ENCODE results near the gene EIF2AK3. TPM values are rescaled to one million over a fixed set of nuclear protein-coding genes. Genes with fewer than 3 reads are reported as not detected.

The EIF2AK3 gene
- total RNA-seq, 1 experiment from 2014 or later: 26.8 TPM

DNA sequence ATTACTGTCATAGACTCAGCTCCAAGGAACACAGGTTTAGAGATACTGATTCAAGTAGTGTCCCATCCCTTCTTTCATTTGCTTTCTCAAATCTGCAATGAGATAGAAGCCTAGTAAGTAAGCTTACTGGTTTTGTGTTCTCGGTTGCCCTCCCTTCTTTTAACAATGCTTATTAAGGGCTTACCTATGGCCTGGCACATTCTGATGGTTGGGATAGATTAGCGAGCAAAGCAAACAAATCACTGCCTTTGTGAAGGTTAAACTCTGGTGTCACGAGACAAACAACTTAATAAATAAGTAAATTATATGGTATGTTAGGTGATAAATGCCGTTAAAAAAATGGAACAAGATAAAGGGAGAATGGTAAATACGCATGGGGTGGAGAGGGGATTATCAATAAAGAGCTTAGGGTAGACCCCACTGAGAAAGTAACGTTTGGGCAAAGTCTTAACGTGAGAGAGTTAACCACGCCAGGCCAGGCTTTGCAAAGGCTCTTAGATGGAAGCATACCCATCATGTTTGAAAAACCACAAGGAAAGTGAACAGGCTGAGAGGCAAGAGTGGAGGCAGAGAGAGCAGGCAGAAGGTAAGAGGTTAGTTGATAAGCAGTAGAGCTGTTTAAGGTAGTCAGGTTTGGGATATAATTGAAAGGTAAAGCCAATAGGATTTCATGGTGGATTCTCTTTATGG is 31.0 kb downstream of the EIF2AK3 start:
- Histone ChIP-seq H3K27me3 (replicated peaks; ENCODE audit: control insufficient read depth, insufficient read depth, low read length) (no peaks in the 10 kb centered on the region), H3K4me3 (ENCODE audit: low read depth, low read length) (no peak overlapping the region), H3K4me1 (peaks cover 32% of the 10 kb centered on the region), H3K9me3 (no peaks in the 10 kb centered on the region), H3K36me3 (ENCODE audit: control insufficient read depth, insufficient read depth, low read length) (no peaks in the 10 kb centered on the region; the same call in none of the 2 replicates)
- DNase-seq: no peak
- H3K4me3 Mint-ChIP-seq (ENCODE audit: unreplicated experiment): no peak overlapping the region
- H3K4me1 Mint-ChIP-seq (ENCODE audit: low read depth, unreplicated experiment): peaks cover 13% of the 10 kb centered on the region
- TF ChIP-seq, protein P1, sequence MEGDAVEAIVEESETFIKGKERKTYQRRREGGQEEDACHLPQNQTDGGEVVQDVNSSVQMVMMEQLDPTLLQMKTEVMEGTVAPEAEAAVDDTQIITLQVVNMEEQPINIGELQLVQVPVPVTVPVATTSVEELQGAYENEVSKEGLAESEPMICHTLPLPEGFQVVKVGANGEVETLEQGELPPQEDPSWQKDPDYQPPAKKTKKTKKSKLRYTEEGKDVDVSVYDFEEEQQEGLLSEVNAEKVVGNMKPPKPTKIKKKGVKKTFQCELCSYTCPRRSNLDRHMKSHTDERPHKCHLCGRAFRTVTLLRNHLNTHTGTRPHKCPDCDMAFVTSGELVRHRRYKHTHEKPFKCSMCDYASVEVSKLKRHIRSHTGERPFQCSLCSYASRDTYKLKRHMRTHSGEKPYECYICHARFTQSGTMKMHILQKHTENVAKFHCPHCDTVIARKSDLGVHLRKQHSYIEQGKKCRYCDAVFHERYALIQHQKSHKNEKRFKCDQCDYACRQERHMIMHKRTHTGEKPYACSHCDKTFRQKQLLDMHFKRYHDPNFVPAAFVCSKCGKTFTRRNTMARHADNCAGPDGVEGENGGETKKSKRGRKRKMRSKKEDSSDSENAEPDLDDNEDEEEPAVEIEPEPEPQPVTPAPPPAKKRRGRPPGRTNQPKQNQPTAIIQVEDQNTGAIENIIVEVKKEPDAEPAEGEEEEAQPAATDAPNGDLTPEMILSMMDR (IDR thresholded peaks at IDR 0.05; ENCODE audit: insufficient read depth in 1 of 2, low read depth in 1 of 2, low read length in 1 of 2, severe bottlenecking in 1 of 2, unreplicated experiment in 1 of 2): no peak
- no TSS peak for BruUV-seq (replicated peaks)
- ChIA-PET POLR2A (interaction anchor here (0.8 kb wide), 1 partner anchor 55 kb away, joined by 3 read pairs; no protein-coding TSS in a partner anchor), CTCF (interaction anchor here (0.6 to 1.0 kb wide), 2 partner anchors 10 to 75 kb away, joined by 3 to 4 read pairs; no protein-coding TSS in a partner anchor)
- H3K27ac Mint-ChIP-seq (ENCODE audit: unreplicated experiment): no peak overlapping the region
- H3K9me3 Mint-ChIP-seq (ENCODE audit: unreplicated experiment): no peaks in the 10 kb centered on the region
- intact Hi-C loops (cut with micrococcal nuclease; ENCODE audit: unreplicated experiment): loop anchor here (1.0 kb wide), 1 partner anchor 73 kb away; no protein-coding TSS in a partner anchor
- H3K36me3 Mint-ChIP-seq (ENCODE audit: insufficient read depth, unreplicated experiment): peaks cover 36% of the 10 kb centered on the region
- H3K27me3 Mint-ChIP-seq (ENCODE audit: insufficient read depth, unreplicated experiment): no peaks in the 10 kb centered on the region

DNA sequence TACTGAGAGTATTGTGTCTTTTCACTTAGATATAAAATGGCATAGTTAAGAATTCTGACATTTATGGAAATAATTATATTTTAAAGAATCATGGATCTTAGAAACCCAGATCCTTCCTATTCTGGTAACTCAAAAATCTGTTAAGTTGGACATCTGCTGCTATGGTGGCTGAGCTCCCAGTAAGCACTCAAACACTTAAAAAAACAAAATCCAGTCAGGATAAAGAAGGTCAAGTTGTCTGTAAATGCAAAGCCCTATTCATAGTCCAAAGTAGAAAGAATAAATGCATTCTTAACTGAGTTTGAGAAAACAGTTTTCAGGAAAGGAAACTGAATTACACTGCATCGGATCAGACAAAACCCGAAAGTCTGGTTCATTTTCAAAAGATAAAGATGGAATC is 35.6 kb downstream of the EIF2AK3 start:
- Histone ChIP-seq H3K4me1 (peaks cover 16% of the 10 kb centered on the region), H3K27me3 (replicated peaks; ENCODE audit: control insufficient read depth, insufficient read depth, low read length) (no peaks in the 10 kb centered on the region), H3K9me3 (no peaks in the 10 kb centered on the region), H3K36me3 (ENCODE audit: control insufficient read depth, insufficient read depth, low read length) (no peaks in the 10 kb centered on the region; the same call in none of the 2 replicates), H3K4me3 (ENCODE audit: low read depth, low read length) (no peak overlapping the region)
- ChIA-PET CTCF (interaction anchor here (0.7 to 1.4 kb wide), 7 partner anchors 8 to 81 kb away, joined by 3 to 17 read pairs (median 3); no protein-coding TSS in a partner anchor), POLR2A (no interaction called here)
- H3K4me3 Mint-ChIP-seq (ENCODE audit: unreplicated experiment): no peak overlapping the region
- intact Hi-C loops (cut with micrococcal nuclease; ENCODE audit: unreplicated experiment): loop anchor here (1.0 to 5.0 kb wide), 3 partner anchors 36 to 171 kb away; partner anchors contain the start of gene EIF2AK3
- H3K9me3 Mint-ChIP-seq (ENCODE audit: unreplicated experiment): no peaks in the 10 kb centered on the region
- H3K27ac Mint-ChIP-seq (ENCODE audit: unreplicated experiment): no peak overlapping the region
- no peak for DNase-seq
- H3K27me3 Mint-ChIP-seq (ENCODE audit: insufficient read depth, unreplicated experiment): no peaks in the 10 kb centered on the region
- no TSS peak for BruUV-seq (replicated peaks)
- peaks cover 6% of the 10 kb centered on the region for H3K4me1 Mint-ChIP-seq (ENCODE audit: low read depth, unreplicated experiment)
- peaks cover 64% of the 10 kb centered on the region for H3K36me3 Mint-ChIP-seq (ENCODE audit: insufficient read depth, unreplicated experiment)
- TF ChIP-seq, protein P1 (IDR thresholded peaks at IDR 0.05; ENCODE audit: insufficient read depth in 1 of 2, low read depth in 1 of 2, low read length in 1 of 2, severe bottlenecking in 1 of 2, unreplicated experiment in 1 of 2): no peak

DNA sequence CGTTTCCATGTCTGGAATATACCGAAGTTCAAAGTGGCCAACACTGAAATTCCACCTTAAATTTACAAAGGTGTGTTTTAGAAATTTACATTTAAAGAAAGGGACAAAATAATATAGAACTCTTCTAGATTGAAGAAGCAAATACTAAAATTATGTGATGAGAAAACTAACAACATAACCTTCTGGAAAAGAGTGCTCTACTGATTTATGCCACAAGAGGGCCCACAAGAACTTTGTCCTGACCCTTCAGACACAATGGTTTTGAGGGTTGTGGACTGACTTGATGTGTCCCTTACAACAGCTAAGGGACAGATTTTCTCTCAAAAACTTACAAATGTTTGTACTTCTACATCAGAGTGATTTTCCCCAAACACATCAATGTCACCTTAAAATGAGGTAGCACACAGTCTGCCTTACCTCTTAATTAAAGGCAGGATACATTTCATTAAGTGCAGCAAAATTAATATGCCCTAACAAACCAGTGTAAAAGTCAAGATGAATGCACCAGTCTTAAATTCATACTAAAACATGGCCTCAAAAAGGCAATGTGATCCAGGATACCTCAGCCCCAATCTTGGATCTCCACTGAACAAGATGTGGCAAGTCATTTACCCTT is 36.2 kb downstream of the EIF2AK3 start:
- H3K4me1 Mint-ChIP-seq (ENCODE audit: low read depth, unreplicated experiment): no peaks in the 10 kb centered on the region
- TF ChIP-seq, protein P1 (IDR thresholded peaks at IDR 0.05; ENCODE audit: insufficient read depth in 1 of 2, low read depth in 1 of 2, low read length in 1 of 2, severe bottlenecking in 1 of 2, unreplicated experiment in 1 of 2): peak; percentile 76 to 78
- POLR2A ChIA-PET: no interaction called here
- CTCF ChIA-PET: interaction anchor here (0.6 to 1.4 kb wide), 8 partner anchors 9 to 82 kb away, joined by 3 to 17 read pairs (median 3); no protein-coding TSS in a partner anchor
- no peak overlapping the region for H3K27ac Mint-ChIP-seq (ENCODE audit: unreplicated experiment)
- no TSS peak for BruUV-seq (replicated peaks)
- Histone ChIP-seq H3K27me3 (replicated peaks; ENCODE audit: control insufficient read depth, insufficient read depth, low read length) (no peaks in the 10 kb centered on the region), H3K4me3 (ENCODE audit: low read depth, low read length) (no peak overlapping the region), H3K4me1 (peaks cover 11% of the 10 kb centered on the region), H3K36me3 (ENCODE audit: control insufficient read depth, insufficient read depth, low read length) (no peaks in the 10 kb centered on the region; the same call in none of the 2 replicates), H3K9me3 (no peaks in the 10 kb centered on the region)
- peak; percentile 47 to 75 for DNase-seq
- intact Hi-C loops (cut with micrococcal nuclease; ENCODE audit: unreplicated experiment): loop anchor here (1.0 to 5.0 kb wide), 3 partner anchors 36 to 171 kb away; partner anchors contain the start of gene EIF2AK3
- H3K27me3 Mint-ChIP-seq (ENCODE audit: insufficient read depth, unreplicated experiment): no peaks in the 10 kb centered on the region
- H3K9me3 Mint-ChIP-seq (ENCODE audit: unreplicated experiment): no peaks in the 10 kb centered on the region
- H3K4me3 Mint-ChIP-seq (ENCODE audit: unreplicated experiment): no peak overlapping the region
- H3K36me3 Mint-ChIP-seq (ENCODE audit: insufficient read depth, unreplicated experiment): peaks cover 64% of the 10 kb centered on the region

Data from Caco-2 (cell line).